ENCODE measurements around the gene MYH6.
"Not testable (repeated sequence)": the region's sequence is repeated elsewhere in the genome, so short reads cannot be mapped to it uniquely, and the experiment has no call there.

MYH6 gene

GRCh38 chr14:23407516-23408306 lies at the start of gene MYH6:
TSS of gene MYH6 (minus strand) at chr14:23408273. CDS start at chr14:23407223, 1,050 bp downstream.
- Histone ChIP-seq H3K4me1 (ENCODE audit: insufficient read depth, low read length) (no peaks in the 10 kb centered on the region), H3K4me3 (ENCODE audit: low read length) (no peak within 1 kb of the TSS), H3K27me3 (ENCODE audit: insufficient read depth, low read length) (peaks cover 26% of the 10 kb centered on the region; the same call in 1 of the 2 replicates), H3K9ac (ENCODE audit: low read depth, low read length) (no peak within 1 kb of the TSS), H3K9me3 (ENCODE audit: insufficient read depth, low read depth, low read length) (no peaks in the 10 kb centered on the region), H3K36me3 (ENCODE audit: insufficient read depth, low read depth, low read length) (no peaks in the 10 kb centered on the region), H3K27ac (ENCODE audit: low read length) (no peak within 1 kb of the TSS)

- not testable (repeated sequence) for H3K4me3 ChIP-seq (ENCODE audit: low read length); H3K4me1 ChIP-seq (ENCODE audit: insufficient read depth, low read length); H3K9me3 ChIP-seq (ENCODE audit: insufficient read depth, low read depth, low read length); H3K27me3 ChIP-seq (ENCODE audit: insufficient read depth, low read length); H3K36me3 ChIP-seq (ENCODE audit: insufficient read depth, low read depth, low read length); H3K9ac ChIP-seq (ENCODE audit: low read depth, low read length); H3K27ac ChIP-seq (ENCODE audit: low read length)
These were observed 49.0 kb upstream of the MYH6 start for GRCh38 chr14:23456883-23457586.

GRCh38 chr14:23454445-23454856 lies 46.4 kb upstream of the MYH6 start:
- no peaks in the 10 kb centered on the region for H3K27me3 ChIP-seq (ENCODE audit: insufficient read depth, low read length)
- no peak overlapping the region for H3K4me3 ChIP-seq (ENCODE audit: low read length)
- H3K27ac ChIP-seq (ENCODE audit: low read length), result no peak overlapping the region
- 0 out of 2 replicates have a peak, but pooled peaks cover 5% of the 10 kb centered on the region for H3K9me3 ChIP-seq (ENCODE audit: insufficient read depth, low read depth, low read length)
- no peak overlapping the region for H3K9ac ChIP-seq (ENCODE audit: low read depth, low read length)
- H3K4me1 ChIP-seq (ENCODE audit: insufficient read depth, low read length), result no peaks in the 10 kb centered on the region; the same call in 1 of the 2 replicates
- H3K36me3 ChIP-seq (ENCODE audit: insufficient read depth, low read depth, low read length), result no peaks in the 10 kb centered on the region

GRCh38 chr14:23452237-23452636 lies 44.2 kb upstream of the MYH6 start:
- Histone ChIP-seq H3K36me3 (ENCODE audit: insufficient read depth, low read depth, low read length) (no peaks in the 10 kb centered on the region), H3K27ac (ENCODE audit: low read length) (no peak overlapping the region), H3K9me3 (ENCODE audit: insufficient read depth, low read depth, low read length) (0 out of 2 replicates have a peak, but pooled peaks cover 5% of the 10 kb centered on the region), H3K4me3 (ENCODE audit: low read length) (no peak overlapping the region), H3K27me3 (ENCODE audit: insufficient read depth, low read length) (no peaks in the 10 kb centered on the region), H3K4me1 (ENCODE audit: insufficient read depth, low read length) (peaks cover 4% of the 10 kb centered on the region; the same call in 1 of the 2 replicates), H3K9ac (ENCODE audit: low read depth, low read length) (no peak overlapping the region)

GRCh38 chr14:23450379-23450778 lies 42.3 kb upstream of the MYH6 start:
- Histone ChIP-seq H3K4me3 (ENCODE audit: low read length) (no peak overlapping the region), H3K4me1 (ENCODE audit: insufficient read depth, low read length) (peaks cover 4% of the 10 kb centered on the region; the same call in 1 of the 2 replicates), H3K9ac (ENCODE audit: low read depth, low read length) (no peak overlapping the region), H3K9me3 (ENCODE audit: insufficient read depth, low read depth, low read length) (0 out of 2 replicates have a peak, but pooled peaks cover 5% of the 10 kb centered on the region), H3K27ac (ENCODE audit: low read length) (no peak overlapping the region), H3K36me3 (ENCODE audit: insufficient read depth, low read depth, low read length) (no peaks in the 10 kb centered on the region), H3K27me3 (ENCODE audit: insufficient read depth, low read length) (no peaks in the 10 kb centered on the region)

GRCh38 chr14:23449314-23449713 lies 41.2 kb upstream of the MYH6 start:
- no peaks in the 10 kb centered on the region for H3K36me3 ChIP-seq (ENCODE audit: insufficient read depth, low read depth, low read length)
- H3K9me3 ChIP-seq (ENCODE audit: insufficient read depth, low read depth, low read length), result 0 out of 2 replicates have a peak, but pooled peaks cover 5% of the 10 kb centered on the region
- no peak overlapping the region for H3K9ac ChIP-seq (ENCODE audit: low read depth, low read length)
- H3K4me1 ChIP-seq (ENCODE audit: insufficient read depth, low read length), result peaks cover 4% of the 10 kb centered on the region; the same call in 1 of the 2 replicates
- H3K27ac ChIP-seq (ENCODE audit: low read length), result no peak overlapping the region
- H3K4me3 ChIP-seq (ENCODE audit: low read length), result no peak overlapping the region
- no peaks in the 10 kb centered on the region for H3K27me3 ChIP-seq (ENCODE audit: insufficient read depth, low read length)

GRCh38 chr14:23447361-23448350 lies 39.6 kb upstream of the MYH6 start:
- no peak overlapping the region for H3K4me3 ChIP-seq (ENCODE audit: low read length)
- no peaks in the 10 kb centered on the region for H3K36me3 ChIP-seq (ENCODE audit: insufficient read depth, low read depth, low read length)
- H3K9me3 ChIP-seq (ENCODE audit: insufficient read depth, low read depth, low read length), result 0 out of 2 replicates have a peak, but pooled peaks cover 5% of the 10 kb centered on the region
- no peaks in the 10 kb centered on the region for H3K27me3 ChIP-seq (ENCODE audit: insufficient read depth, low read length)
- H3K9ac ChIP-seq (ENCODE audit: low read depth, low read length), result no peak overlapping the region
- peaks cover 11% of the 10 kb centered on the region; the same call in 1 of the 2 replicates for H3K4me1 ChIP-seq (ENCODE audit: insufficient read depth, low read length)
- H3K27ac ChIP-seq (ENCODE audit: low read length), result no peak overlapping the region

GRCh38 chr14:23446291-23446851 lies 38.3 kb upstream of the MYH6 start:
- H3K27ac ChIP-seq (ENCODE audit: low read length), result no peak overlapping the region
- H3K4me3 ChIP-seq (ENCODE audit: low read length), result no peak overlapping the region
- no peaks in the 10 kb centered on the region for H3K36me3 ChIP-seq (ENCODE audit: insufficient read depth, low read depth, low read length)
- H3K9me3 ChIP-seq (ENCODE audit: insufficient read depth, low read depth, low read length), result no peaks in the 10 kb centered on the region
- H3K4me1 ChIP-seq (ENCODE audit: insufficient read depth, low read length), result peaks cover 15% of the 10 kb centered on the region; the same call in 1 of the 2 replicates
- H3K27me3 ChIP-seq (ENCODE audit: insufficient read depth, low read length), result no peaks in the 10 kb centered on the region
- no peak overlapping the region for H3K9ac ChIP-seq (ENCODE audit: low read depth, low read length)

GRCh38 chr14:23445773-23446172 lies 37.7 kb upstream of the MYH6 start:
- Histone ChIP-seq H3K4me1 (ENCODE audit: insufficient read depth, low read length) (peaks cover 15% of the 10 kb centered on the region; the same call in 1 of the 2 replicates), H3K9me3 (ENCODE audit: insufficient read depth, low read depth, low read length) (no peaks in the 10 kb centered on the region), H3K27me3 (ENCODE audit: insufficient read depth, low read length) (no peaks in the 10 kb centered on the region), H3K27ac (ENCODE audit: low read length) (no peak overlapping the region), H3K36me3 (ENCODE audit: insufficient read depth, low read depth, low read length) (no peaks in the 10 kb centered on the region), H3K4me3 (ENCODE audit: low read length) (no peak overlapping the region), H3K9ac (ENCODE audit: low read depth, low read length) (no peak overlapping the region)

- Histone ChIP-seq H3K9me3 (ENCODE audit: insufficient read depth, low read depth, low read length) (no peaks in the 10 kb centered on the region), H3K9ac (ENCODE audit: low read depth, low read length) (no peak overlapping the region), H3K36me3 (ENCODE audit: insufficient read depth, low read depth, low read length) (no peaks in the 10 kb centered on the region), H3K27ac (ENCODE audit: low read length) (no peak overlapping the region), H3K27me3 (ENCODE audit: insufficient read depth, low read length) (no peaks in the 10 kb centered on the region), H3K4me1 (ENCODE audit: insufficient read depth, low read length) (peaks cover 14% of the 10 kb centered on the region; the same call in 1 of the 2 replicates), H3K4me3 (ENCODE audit: low read length) (no peak overlapping the region)
These were observed 36.2 kb upstream of the MYH6 start for GRCh38 chr14:23444314-23444713.

- Histone ChIP-seq H3K27me3 (ENCODE audit: insufficient read depth, low read length) (no peaks in the 10 kb centered on the region), H3K27ac (ENCODE audit: low read length) (no peak overlapping the region)
These were observed 35.8 kb upstream of the MYH6 start for GRCh38 chr14:23443881-23444280.

More at GRCh38 chr14:23443881-23444280, 35.8 kb upstream of the MYH6 start:
- no peaks in the 10 kb centered on the region for H3K9me3 ChIP-seq (ENCODE audit: insufficient read depth, low read depth, low read length)
- H3K36me3 ChIP-seq (ENCODE audit: insufficient read depth, low read depth, low read length), result no peaks in the 10 kb centered on the region
- H3K4me3 ChIP-seq (ENCODE audit: low read length), result no peak overlapping the region
- H3K9ac ChIP-seq (ENCODE audit: low read depth, low read length), result no peak overlapping the region
- peaks cover 14% of the 10 kb centered on the region; the same call in 1 of the 2 replicates for H3K4me1 ChIP-seq (ENCODE audit: insufficient read depth, low read length)
